Right lung (tissue), 5 donors: ENCODE data around the gene RAB40C. TPM values are rescaled to one million over a fixed set of nuclear protein-coding genes. Genes with fewer than 3 reads are reported as not detected.

Experiments
- DNase-seq, 2 donors: peaks; one replicate each; pipeline ENCODE4 v3.0.0-alpha.2; 2013
- polyA plus RNA-seq, 5 donors: library from polyadenylated mRNA; unstranded; fragments of 120-200 nt; gene quantifications; one replicate each; pipeline versions ENCODE4 v1.2.1 to v1.2.3, GENCODE V29; 2013; ENCODE audit warnings: inconsistent platforms in 1 of 5, low replicate concordance in 1 of 5; ENCODE audit not compliant: insufficient read length in 5 of 5, insufficient read depth in 1 of 5

Gene RAB40C
- polyA plus RNA-seq, 5 donors, result 15.3 to 33.7 (median 22.9) TPM

DNA sequence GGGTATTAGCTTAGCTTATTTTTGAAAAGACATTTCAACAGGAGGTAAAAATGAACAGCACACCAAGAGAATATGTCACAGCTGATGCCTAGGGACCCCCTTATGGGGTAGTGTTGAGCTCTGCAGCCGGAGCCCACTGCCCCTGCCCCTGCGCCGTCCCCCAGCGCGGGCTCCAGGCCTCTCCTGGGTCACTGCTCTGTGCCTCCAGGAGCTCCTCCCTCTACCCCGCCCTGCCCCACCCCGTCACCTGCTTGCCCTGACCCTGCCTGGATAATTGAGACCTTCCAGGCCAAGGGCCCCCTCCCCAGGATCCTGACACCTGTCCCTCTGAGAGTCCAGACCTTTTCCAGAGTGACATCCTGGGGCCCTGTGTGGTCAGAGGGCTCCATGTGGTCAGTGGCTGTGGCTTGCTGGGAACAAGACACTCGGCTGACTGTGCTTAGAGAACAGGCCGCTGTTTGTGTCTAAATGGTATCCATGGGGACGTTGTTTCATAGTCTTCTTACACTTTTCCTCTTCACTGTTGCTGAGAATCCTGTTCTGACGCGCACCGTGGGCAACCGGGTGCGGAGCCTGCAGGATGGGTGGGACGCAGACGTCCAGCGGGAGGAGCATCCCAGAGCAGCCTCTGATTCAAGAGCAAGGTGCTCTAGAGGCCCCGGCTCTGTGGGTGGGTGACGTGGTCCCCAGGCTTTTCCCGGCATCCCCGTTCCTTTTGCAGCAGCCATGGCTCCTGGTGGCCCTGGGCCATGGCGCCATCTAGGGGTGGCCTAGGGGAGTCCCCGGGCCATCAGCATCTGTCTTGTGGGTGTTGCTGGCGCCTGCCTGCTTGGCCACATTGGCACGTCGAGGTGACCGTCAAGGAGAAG, 20.9 kb downstream of the RAB40C start:
- DNase-seq, result no peak

DNA sequence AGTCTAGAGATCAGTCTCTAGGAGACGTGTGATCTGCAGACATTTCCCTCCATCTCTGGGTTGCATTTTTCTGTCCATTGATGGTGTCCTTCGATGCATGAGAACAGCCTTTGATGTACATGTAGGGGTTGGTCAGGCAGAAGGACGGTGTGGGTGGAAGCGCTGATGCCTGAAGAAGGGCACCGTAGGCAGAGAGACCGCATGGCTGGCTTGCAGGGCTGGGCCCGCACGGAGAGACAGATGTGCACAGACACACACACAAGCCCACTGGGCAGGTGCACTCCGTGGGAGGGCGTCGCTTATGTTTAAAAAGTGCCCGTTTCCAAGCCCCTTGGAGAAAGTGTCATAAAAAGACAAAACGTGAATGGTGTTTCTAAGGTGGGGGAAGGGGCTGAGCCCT, 25.3 kb downstream of the RAB40C start:
- no peak for DNase-seq

DNA sequence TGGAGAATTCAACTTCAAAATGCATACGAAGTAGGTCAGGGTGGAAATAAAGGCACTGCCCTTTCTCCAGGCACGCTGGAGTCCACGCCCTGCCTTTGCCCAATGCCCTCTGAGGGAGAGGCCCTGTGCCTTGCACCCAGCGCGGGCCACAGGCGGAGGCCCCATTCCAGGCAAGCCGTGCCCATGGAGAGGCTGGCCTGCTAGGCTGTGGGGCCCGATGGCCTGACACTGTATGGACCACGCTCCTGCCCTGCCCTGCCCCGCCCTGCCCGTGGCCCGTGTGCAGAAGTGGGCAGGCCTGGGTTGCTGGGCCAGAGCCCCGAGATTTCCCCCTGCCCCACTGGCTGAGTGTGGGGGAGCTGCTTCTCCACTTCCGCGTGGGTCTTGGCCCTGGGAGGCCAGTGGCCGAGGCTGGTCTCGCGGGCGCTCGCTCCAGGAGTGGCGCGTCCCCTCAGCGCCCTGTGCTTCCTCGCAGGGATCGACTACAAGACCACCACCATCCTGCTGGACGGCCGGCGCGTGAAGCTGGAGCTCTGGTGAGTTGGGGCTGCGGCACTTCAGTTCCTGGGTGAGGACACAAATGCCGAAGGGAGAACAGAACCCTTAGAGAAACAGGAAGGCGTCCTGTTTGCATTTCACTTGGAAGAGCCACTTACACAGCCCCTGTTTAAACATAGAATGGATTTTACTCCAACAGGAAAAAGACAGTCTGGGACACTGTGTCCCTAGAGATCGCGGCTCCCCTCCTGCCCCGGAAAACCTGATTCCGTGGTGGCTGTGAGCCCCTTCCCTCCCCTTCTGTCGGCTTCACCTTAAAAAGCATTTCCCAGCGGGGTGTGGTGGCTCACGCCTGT, 27.1 kb downstream of the RAB40C start:
- DNase-seq, result no peak

DNA sequence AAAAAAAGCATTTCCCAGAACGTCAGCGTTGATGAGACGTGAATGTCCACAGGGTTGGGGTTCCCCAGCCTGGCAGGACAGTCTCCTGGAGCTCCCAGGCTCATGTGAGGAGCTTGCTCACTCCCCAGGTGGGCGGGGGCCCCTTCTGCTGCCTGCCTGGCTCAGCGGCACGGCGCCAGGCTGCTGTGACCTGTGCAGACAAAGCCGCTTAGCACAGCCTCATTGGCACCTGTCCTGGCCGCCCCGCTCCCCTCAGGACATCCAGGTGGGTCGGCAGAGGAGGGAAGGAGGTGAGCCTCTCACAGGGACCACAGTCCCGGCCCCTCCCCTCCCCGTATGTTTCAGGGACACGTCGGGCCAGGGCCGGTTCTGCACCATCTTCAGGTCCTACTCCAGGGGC, 28.0 kb downstream of the RAB40C start:
- DNase-seq, result no peak

DNA sequence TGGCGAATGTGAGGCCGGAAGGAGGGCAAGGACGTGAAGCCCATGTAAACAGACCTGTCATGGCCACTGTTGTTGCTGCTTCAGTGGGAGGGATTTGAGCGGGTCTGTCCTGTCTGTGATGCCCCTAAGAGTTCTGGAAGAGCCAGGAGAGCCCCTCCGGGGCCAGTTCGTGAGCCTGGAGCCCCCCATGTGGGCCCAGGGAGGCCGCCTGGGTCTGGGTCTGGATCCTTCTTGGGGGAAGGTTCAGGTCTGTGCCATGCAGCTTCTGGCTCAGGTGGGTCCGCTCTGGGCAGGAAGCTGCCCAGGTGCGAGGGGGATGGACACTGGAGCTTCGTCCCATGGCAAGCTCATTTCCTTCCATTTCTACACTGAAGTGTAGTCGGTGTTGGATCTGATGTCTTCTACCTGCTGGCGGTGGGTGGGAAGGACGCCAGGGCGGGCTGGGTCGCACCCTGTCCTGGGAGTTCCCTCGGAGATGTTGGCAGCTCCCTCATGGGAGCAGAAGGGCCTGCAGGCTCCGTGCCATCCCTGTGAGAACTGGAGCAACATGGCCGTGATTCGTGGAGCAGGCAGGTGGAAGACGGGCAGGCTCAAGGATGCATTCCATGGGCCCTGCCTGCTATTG, 29.7 kb downstream of the RAB40C start:
- DNase-seq, result no peak

DNA sequence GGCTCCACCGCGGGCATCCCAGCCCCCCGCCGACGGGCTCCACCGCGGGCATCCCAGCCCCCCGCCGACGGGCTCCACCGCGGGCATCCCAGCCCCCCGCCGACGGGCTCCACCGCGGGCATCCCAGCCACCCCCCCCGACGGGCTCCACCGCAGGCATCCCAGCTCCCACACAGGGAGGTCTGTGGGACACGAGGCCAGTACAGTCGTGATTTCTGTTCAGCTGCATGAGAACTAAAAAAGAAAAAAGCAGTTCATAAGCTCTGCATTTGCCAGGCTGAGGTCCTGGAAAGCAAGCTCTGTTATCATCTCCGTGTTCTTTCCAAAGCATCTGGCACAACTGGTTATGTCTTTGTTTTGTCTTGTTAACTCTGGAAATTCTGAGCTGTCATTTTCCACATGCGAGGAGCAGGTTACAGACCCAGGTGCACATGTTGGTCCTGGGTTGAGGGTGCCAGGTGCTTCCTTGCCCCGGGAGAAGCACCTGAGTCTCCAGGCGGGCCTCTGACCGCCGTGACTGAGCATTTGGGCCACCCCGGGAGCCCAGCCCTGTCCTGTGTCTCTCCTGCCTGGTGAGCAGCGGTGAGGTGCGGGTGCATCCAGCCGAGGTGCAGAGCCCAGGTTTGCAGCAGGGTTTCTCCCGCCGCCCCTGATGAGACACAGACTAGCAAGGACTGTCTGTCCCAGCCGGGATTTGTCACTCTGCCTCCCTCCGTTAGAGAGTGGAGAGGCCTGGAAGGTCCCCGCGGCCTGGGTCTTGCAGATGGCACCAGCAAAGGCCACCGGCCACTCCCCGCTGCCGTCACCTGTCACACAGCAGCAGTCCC, 31.0 kb downstream of the RAB40C start:
- DNase-seq, result no peak

DNA sequence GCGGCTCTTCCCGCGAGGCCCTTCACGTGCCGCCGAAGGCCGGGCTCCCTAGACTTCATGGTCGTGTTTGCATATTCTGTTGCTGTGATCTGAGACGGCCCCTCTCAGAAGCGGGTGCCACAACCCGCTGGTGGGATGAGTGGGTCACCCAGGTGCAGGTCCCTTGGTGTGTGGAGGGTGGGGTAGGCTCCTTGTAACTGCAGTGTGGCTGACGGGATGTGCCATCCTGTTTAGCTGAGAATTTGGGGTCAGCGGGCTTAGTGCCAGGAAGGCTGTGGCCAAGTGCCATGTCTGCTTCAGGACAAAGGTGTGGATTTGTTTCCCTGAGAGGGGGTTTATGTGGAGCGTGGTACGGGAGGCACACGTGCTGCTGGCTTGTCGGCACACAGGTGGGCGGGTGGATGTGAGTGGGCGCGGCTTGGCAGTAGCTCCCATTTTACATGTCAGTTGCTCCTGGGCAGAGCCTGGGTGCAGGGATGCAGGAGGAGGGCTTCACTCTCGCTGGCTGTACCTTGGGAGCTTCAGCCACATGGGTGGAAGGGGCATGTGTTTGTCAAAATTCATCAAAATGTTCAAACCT, 31.8 kb downstream of the RAB40C start:
- DNase-seq, result no peak

DNA sequence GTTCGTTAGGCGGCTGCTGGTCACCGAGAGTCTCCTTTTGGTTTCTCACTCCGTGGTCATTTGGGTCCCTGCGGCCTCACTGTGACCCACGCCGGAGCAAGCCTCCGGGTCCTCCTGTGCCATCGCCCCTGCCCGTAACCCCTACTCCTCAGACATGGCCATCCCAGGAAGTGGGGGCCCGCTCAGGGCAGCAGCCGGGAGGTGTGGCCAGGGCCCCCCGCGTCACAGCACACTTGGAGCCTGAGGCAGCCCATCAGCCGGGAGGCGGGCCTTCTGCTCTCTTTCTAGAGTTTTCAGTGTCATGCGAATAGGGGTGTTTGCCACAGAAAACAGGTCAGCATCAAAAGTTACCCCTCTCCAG, 33.0 kb downstream of the RAB40C start:
- DNase-seq, result no peak

DNA sequence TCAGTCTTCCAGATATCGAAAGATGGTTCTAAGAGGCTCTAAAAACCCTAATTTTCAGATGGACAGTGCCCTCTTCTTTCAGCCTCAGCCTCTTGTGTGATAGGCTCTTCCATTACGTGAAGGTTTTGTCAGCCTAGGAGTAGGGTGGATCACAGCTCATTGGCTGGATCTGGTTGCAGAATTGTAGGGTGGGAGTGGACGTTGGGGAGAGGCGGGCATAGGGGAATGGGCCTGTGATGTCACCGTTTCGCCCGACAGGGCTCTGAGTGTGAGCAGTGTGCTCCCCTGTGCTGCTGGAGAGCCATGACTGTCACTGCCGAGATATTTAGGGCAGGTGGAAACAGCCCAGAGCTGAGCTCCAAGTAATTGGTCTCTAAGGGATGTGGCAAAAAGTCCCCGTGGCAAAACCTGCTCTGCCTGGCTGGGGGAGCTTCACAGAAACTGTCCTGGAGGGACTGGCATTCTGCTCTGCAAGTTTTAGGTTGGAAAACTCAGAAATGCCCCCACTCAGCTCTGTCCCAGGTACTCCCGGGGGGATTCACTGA, 34.7 kb downstream of the RAB40C start:
- DNase-seq, result no peak

DNA sequence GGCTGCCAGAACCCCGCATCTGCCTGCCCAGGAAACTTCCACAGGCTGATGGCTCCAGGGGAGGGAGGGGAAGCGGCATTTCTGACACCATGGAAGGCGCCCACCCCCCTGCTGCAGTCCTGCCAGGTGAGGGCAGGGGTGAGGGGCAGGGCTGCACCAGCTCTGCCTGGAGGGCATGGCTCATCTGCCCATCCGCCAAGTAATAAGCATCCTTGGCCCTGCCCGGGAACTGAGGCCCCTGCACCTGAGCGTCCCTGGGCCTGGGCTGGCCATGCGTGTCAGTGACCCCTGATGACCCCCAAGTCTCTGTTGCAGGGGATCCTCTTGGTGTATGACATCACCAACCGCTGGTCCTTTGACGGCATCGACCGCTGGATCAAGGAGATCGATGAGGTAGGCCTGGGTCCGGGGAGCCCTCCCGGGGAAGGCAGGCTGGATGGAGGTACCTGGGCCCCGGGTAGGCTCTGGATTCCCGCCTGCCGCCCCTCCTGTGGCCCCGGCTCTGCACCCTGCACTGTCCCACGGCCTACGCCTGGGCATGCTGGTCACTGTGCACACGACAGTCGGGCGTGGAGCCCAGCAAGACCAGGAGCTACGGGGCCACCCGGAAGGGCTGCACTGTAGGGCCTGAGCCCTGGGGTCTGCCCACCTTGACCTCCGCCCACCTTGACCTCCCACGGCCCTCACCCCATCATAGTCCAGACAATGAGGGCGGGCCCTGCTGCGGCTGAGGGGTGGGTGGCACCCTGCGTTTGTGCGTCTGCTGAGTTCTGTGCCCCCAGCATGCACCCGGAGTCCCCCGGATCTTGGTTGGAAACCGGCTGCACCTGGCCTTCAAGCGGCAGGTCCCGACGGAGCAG, 35.5 kb downstream of the RAB40C start:
- DNase-seq, result no peak

DNA sequence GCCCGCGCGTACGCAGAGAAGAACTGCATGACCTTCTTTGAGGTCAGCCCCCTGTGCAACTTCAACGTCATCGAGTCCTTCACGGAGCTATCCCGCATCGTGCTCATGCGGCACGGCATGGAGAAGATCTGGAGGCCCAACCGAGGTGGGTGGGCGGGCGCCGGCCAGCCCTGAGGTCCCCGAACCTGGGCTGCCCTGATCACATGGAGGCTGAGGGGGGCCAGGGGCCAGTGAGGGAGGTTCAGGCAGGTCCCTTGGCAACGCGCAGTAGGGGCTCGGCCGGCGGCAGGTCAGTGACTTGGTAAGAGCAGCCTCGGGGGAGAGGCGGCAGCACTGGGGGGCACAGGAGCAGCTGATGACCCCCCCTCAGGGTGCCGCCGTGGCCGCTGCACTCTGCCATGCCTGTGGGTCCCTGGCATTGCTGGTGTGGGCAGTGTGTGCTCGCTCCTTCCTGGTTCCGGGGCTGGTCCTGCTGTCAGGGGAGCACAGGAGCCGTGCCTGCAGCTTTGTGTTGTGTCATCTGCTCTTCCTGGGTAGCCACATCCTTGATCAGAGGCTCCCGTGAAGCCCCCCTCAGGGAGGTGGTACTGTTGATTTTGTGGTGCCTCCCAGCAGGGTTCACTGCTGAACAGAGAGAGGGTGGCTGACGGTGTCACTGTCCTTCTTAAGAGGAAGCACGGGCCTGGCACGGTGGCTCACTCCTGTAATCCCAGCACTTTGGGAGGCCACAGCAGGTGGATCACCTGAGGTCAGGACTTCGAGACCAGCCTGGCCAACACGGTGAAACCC, 36.3 kb downstream of the RAB40C start:
- no peak for DNase-seq

DNA sequence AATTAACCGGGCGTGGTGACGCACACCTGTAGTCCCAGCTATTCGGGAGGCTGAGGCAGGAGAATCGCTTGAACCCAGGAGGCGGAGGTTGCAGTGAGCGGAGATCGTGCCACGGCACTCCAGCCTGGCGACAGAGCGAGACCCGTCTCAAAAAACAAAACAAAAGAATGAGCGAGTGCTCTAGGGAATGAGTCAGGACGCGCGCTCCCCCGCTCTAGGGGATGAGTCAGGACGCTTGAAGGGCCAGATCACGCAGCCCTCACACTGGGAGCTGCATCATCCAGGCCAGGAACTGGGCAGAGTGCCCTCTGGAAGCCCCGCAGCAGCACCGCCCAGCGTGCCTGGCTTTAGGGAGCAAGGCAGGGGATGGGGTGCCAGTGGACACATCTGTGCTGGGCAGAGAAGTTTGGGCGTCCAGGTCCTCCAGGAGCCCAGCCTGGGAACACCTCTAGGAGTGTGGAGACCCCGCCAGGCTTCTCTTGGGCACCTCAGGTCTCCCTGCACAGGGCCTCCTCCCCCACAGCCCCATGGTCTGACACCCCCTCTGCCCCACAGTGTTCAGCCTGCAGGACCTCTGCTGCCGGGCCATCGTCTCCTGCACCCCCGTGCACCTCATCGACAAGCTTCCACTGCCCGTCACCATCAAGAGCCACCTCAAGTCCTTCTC, 37.1 kb downstream of the RAB40C start:
- DNase-seq, result no peak

DNA sequence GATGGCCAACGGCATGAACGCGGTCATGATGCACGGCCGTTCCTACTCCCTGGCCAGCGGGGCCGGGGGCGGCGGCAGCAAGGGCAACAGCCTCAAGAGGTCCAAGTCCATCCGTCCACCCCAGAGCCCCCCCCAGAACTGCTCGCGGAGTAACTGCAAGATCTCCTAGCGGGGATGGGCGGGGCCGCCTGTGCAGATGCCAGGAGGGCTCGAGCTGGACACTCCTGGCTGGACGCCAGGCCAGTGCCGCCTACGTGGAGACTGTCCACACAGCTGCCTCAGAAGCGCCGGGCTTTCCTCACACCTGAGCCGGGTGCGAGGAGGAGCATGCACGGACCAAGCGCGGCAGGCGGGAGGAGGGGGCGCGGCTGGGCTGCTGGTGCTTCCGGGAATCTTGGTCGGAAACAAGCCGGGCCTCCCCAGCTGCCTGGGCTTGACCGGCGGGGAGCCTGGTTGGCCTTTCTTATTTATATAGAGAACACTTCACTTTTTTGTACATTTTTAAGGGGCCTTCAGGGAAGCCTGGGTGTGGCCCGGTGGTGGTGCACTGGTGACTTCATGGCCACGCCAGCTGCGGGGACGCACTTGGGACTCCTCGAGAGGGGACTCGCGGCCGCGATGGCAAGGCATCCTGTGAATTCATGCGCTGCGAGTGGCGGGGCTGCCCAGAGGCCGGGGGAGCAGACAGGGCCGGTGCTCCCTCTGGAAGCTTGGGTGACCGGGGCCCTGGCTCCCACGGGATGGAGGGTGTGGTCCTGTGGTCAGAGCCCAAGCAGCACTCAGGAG, 37.8 kb downstream of the RAB40C start:
- DNase-seq, result no peak

DNA sequence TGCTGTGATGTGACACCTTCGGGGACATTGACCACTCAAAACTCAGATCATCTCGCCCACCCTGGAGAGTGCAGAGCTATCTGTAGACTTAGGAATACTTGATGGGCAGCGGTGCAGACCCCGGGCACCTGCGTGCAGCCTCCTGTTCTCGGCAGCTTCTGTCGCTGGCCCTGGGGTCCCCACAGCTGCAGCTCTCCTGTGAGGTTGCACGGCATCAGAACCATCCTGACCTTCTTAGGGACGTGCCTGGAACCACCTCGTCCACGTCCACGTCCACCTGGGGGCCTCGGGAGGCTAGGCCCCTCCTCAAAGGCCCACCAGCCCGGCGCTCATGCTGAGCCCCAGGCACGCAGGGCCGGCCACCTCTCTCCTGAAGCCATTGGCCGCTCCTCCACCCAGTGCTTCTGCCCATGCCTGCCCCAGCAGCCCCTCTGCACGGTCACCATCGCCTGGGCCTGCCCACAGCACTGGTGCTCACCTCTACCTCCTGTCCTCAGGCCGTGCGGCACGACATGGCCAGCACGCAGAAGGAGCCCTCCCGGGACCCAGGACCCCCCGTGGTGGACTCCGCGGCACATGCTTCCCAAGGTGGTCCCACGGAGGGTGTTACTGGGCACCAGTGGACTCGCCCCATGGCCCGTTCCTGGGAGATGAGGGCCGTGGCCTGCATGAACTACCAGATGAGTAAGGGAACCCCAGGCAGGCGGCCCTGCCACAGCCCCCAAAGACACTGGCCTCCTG, 38.6 kb downstream of the RAB40C start:
- no peak for DNase-seq

DNA sequence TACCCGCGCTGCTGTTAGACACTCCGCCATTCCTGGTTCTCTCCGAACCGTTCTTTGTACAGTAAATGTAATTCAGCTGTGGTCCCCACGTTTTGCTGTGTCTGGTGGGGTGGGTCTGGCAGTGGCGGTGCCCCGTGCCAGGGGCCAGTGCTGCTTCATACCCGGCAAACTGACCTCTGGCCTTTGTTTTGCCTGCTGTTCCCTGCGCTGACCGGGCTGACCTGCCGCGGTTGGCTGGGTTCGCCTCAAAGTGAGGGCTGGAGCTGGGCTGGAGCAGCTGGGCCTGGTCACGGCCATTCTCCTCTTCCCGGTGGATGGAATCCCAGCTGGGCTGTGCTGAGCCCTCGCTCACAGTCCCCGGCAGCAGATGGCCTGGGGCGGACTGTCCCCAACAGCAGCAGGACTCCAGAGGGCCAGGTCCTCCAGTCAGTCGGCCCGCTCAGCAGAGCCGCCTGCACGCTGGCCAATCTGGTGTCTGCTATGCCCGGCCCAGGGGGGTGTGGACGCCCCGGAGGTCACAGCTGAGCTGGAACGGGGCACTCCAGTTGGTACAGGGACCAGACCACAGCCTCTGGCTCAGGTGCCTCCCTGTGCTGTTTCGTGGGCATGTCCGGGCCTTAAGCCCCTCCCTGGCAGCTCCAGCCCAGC, 39.4 kb downstream of the RAB40C start:
- no peak for DNase-seq

DNA sequence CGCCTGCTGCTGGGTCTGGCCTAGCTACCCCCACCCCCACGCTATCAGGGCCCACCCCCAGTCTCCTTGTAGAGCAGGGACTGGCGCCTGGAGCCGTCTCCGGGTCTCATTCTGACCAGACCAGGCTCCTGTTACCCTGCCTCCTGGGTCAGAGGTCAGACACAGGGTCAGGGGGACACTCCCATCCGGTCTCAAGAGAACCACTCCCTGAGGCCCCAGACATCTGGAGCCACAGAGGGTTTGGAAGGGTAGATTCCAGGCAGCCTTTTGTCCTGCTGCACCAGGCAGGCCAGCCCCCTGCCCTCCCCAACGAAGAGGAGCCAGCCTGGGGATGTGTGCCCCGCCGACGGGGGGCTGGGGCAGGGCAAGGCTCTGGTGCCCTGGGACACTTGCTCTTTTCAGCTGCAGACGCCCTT, 40.0 kb downstream of the RAB40C start:
- no peak for DNase-seq
